Fibroblast of mammary gland (primary cell): Measurements from ENCODE around the gene PTBP1.

Source experiments
- DNase-seq: peaks from one replicate; pipeline ENCODE4 v3.0.0-alpha.2; 2010; ENCODE audit warnings: low read depth
- H3K4me3 ChIP-seq: 2 replicates; pipeline ENCODE4 v1.5.1; 2011; ENCODE audit warnings: low read depth, mild to moderate bottlenecking, low read length, moderate library complexity; ENCODE audit not compliant: control insufficient read depth
- CTCF ChIP-seq: conservative IDR thresholded peaks from 2 replicates; pipeline ENCODE4 v1.5.1; 2011; ENCODE audit warnings: low read depth, low read length, inconsistent platforms; ENCODE audit not compliant: control insufficient read depth, insufficient read depth

PTBP1 gene

GRCh38 chr19:789701-790060, 7.6 kb upstream of the PTBP1 start:
- H3K4me3 ChIP-seq, result no peak overlapping the region
- TF ChIP-seq CTCF, result no peak
- no peak for DNase-seq

GRCh38 chr19:791007-791566, 6.2 kb upstream of the PTBP1 start:
- DNase-seq, result no peak
- TF ChIP-seq CTCF, result no peak
- H3K4me3 ChIP-seq, result no peak overlapping the region

GRCh38 chr19:791567-792305, 5.5 kb upstream of the PTBP1 start:
- no peak overlapping the region for H3K4me3 ChIP-seq
- no peak for TF ChIP-seq CTCF
- DNase-seq, result no peak

GRCh38 chr19:792306-792885, 4.9 kb upstream of the PTBP1 start:
- DNase-seq, result no peak
- no peak for TF ChIP-seq CTCF
- no peak overlapping the region for H3K4me3 ChIP-seq

- TF ChIP-seq CTCF, result no peak
- no peak for DNase-seq
- no peak overlapping the region for H3K4me3 ChIP-seq
Observed at GRCh38 chr19:793806-794205, 3.4 kb upstream of the PTBP1 start.

GRCh38 chr19:795073-795611, 2.1 kb upstream of the PTBP1 start:
- TF ChIP-seq CTCF, result no peak
- no peak overlapping the region for H3K4me3 ChIP-seq
- no peak for DNase-seq
